Endodermal cell (in vitro differentiated cells): ENCODE results near the gene PPL. TPM values are rescaled to one million over a fixed set of nuclear protein-coding genes. Genes with fewer than 3 reads are reported as not detected.

Experiments
- DNase-seq: peaks from one replicate; pipeline ENCODE4 v3.0.0-alpha.2; 2017
- H3K27ac ChIP-seq: 2 replicates; pipeline ENCODE4 v1.5.1; 2013; ENCODE audit warnings: mild to moderate bottlenecking, low read depth, low read length, moderate library complexity
- H3K27me3 ChIP-seq: 2 replicates; pipeline ENCODE4 v1.6.1; 2013; ENCODE audit warnings: mild to moderate bottlenecking, low read length, moderate library complexity; ENCODE audit not compliant: insufficient read depth, control insufficient read depth, poor library complexity, severe bottlenecking
- H3K36me3 ChIP-seq: 2 replicates; pipeline ENCODE4 v1.7.0; 2013; ENCODE audit warnings: mild to moderate bottlenecking, low read length, moderate library complexity; ENCODE audit not compliant: control insufficient read depth, insufficient read depth
- H3K4me1 ChIP-seq: one replicate; pipeline ENCODE4 v1.7.0; 2013; ENCODE audit warnings: low read length; ENCODE audit not compliant: control insufficient read depth, insufficient read depth
- H3K4me3 ChIP-seq: 2 replicates; pipeline ENCODE4 v1.5.1; 2013; ENCODE audit warnings: mild to moderate bottlenecking, low read length, moderate library complexity
- H3K9ac ChIP-seq: 2 replicates; pipeline ENCODE4 v1.6.1; 2013; ENCODE audit warnings: mild to moderate bottlenecking, low read length, moderate library complexity; ENCODE audit not compliant: poor library complexity, severe bottlenecking; ENCODE audit errors: extremely low read depth
- H3K9me3 ChIP-seq: 2 replicates; pipeline ENCODE4 v1.6.1; 2013; ENCODE audit warnings: mild to moderate bottlenecking, low read length, moderate library complexity; ENCODE audit not compliant: control insufficient read depth
- H3K27ac Mint-ChIP-seq: 2 replicates; pipeline ENCODE4 v1.8.0; 2020; ENCODE audit warnings: mixed read lengths
- H3K27me3 Mint-ChIP-seq: 2 replicates; pipeline ENCODE4 v1.8.0; 2021; ENCODE audit warnings: mild to moderate bottlenecking, mixed read lengths; ENCODE audit not compliant: insufficient read depth
- H3K36me3 Mint-ChIP-seq: 2 replicates; pipeline ENCODE4 v1.8.0; 2020; ENCODE audit warnings: low read depth, mixed read lengths
- H3K4me1 Mint-ChIP-seq: 2 replicates; pipeline ENCODE4 v1.8.0; 2020; ENCODE audit warnings: mixed read lengths
- H3K4me3 Mint-ChIP-seq: 2 replicates; pipeline ENCODE4 v1.8.0; 2020; ENCODE audit warnings: mild to moderate bottlenecking, moderate library complexity, mixed read lengths
- H3K9me3 Mint-ChIP-seq: 2 replicates; pipeline ENCODE4 v1.8.0; 2020; ENCODE audit warnings: mild to moderate bottlenecking, mixed read lengths
- CTCF ChIP-seq: fragments of 200-600 bp; sonication (generic); conservative IDR thresholded peaks from 2 replicates; pipeline ENCODE4 v1.5.0; 2021; ENCODE audit warnings: antibody characterized with exemption, mild to moderate bottlenecking
- WGBS, 2 experiments: methylation state at CpG; one replicate each; pipeline versions ENCODE4 v1.1.5 to v1.1.7; 2013; ENCODE audit warnings: missing lambda C conversion rate in 2 of 2, mixed read lengths in 1 of 2; ENCODE audit not compliant: insufficient coverage in 1 of 2, insufficient read length in 1 of 2; 5-methylcytosine and 5-hydroxymethylcytosine counted together
- total RNA-seq, 2 donors: library from RNA; stranded (reverse); fragmentation: NEBNext Ultra II Directional in 1 of 2; extraction: Animal tissue kit (Norgen Biotek cat#: 25700) in 1 of 2; gene quantifications; 2 replicates in 1 of 2; 3 replicates in 1 of 2; pipeline ENCODE4 v1.2.1, GENCODE V29; 2021

The PPL gene
- total RNA-seq, 2 donors from 2014 or later: 37.8 to 48.5 TPM

- TF ChIP-seq CTCF: no peak
- DNase-seq: no peak
- Histone ChIP-seq H3K27ac (no peak overlapping the region), H3K36me3 (no peaks in the 10 kb centered on the region), H3K4me1 (no peaks in the 10 kb centered on the region), H3K9ac (no peak overlapping the region), H3K27me3 (no peaks in the 10 kb centered on the region), H3K9me3 (no peaks in the 10 kb centered on the region), H3K4me3 (no peak overlapping the region)
- Mint-ChIP-seq H3K4me3 (no peak overlapping the region), H3K27ac (no peak overlapping the region), H3K36me3 (peaks cover 44% of the 10 kb centered on the region), H3K9me3 (no peaks in the 10 kb centered on the region), H3K4me1 (no peaks in the 10 kb centered on the region), H3K27me3 (no peaks in the 10 kb centered on the region)
- 80 to 86% methylated on average over 10 to 16 of the region's 16 CpGs for WGBS, 2 experiments
Observed at GRCh38 chr16:4904108-4904941, 32.6 kb downstream of the PPL start.

GRCh38 chr16:4902038-4902437 lies 34.9 kb downstream of the PPL start:
- Histone ChIP-seq H3K9me3 (peaks cover 4% of the 10 kb centered on the region), H3K27ac (no peak overlapping the region), H3K4me1 (no peaks in the 10 kb centered on the region), H3K4me3 (no peak overlapping the region), H3K27me3 (no peaks in the 10 kb centered on the region), H3K9ac (no peak overlapping the region), H3K36me3 (no peaks in the 10 kb centered on the region)
- no peak overlapping the region for H3K27ac Mint-ChIP-seq
- no peak for TF ChIP-seq CTCF
- WGBS, 2 experiments: 94 to 96% methylated on average over 9 to 13 of the region's 13 CpGs
- peaks cover 8% of the 10 kb centered on the region for H3K9me3 Mint-ChIP-seq
- no peak for DNase-seq
- no peaks in the 10 kb centered on the region for H3K27me3 Mint-ChIP-seq
- no peak overlapping the region for H3K4me3 Mint-ChIP-seq
- H3K36me3 Mint-ChIP-seq: peaks cover 63% of the 10 kb centered on the region
- H3K4me1 Mint-ChIP-seq: no peaks in the 10 kb centered on the region

GRCh38 chr16:4900750-4901149 lies 36.2 kb downstream of the PPL start:
- Mint-ChIP-seq H3K36me3 (peaks cover 70% of the 10 kb centered on the region), H3K4me1 (no peaks in the 10 kb centered on the region), H3K27ac (no peak overlapping the region), H3K4me3 (no peak overlapping the region), H3K27me3 (no peaks in the 10 kb centered on the region), H3K9me3 (peaks cover 8% of the 10 kb centered on the region)
- Histone ChIP-seq H3K36me3 (no peaks in the 10 kb centered on the region), H3K9me3 (peaks cover 4% of the 10 kb centered on the region), H3K4me3 (no peak overlapping the region), H3K27me3 (no peaks in the 10 kb centered on the region), H3K27ac (no peak overlapping the region), H3K4me1 (no peaks in the 10 kb centered on the region), H3K9ac (no peak overlapping the region)
- no peak for TF ChIP-seq CTCF
- DNase-seq: no peak
- WGBS, 2 experiments: 91 to 100% methylated on average over 3 to 11 of the region's 11 CpGs
